IMR-90 (cell line): ENCODE data around the gene STX8. TPM values are rescaled to one million over a fixed set of nuclear protein-coding genes. Genes with fewer than 3 reads are reported as not detected.

Experiments
- ATAC-seq: fragments of 200-7000 bp; cut with Tn5 transposase; 2 replicates; pipeline ENCODE4 v1.9.1; 2020; ENCODE audit warnings: low read depth, mild to moderate bottlenecking, moderate library complexity
- BruUV-seq: library from RNA; stranded (reverse); fragments of 400-500 nt; replicated peaks from 2 replicates; lab custom pipeline; 2021; lab: Mats Ljungman, UMichigan
- CTCF ChIA-PET: fragments of 300-600 bp; formaldehyde crosslinking; extraction: SDS; loops from one replicate; lab custom pipeline; 2021; ENCODE audit warnings: antibody characterized with exemption; lab: Yijun Ruan, JAX
- POLR2A ChIA-PET: fragments of 300-600 bp; sonication (Branson Sonifier 250); formaldehyde crosslinking; loops from one replicate; lab custom pipeline; 2022; ENCODE audit warnings: antibody characterized with exemption; ENCODE audit not compliant: unreplicated experiment; lab: Charles Lee
- DNase-seq: peaks from one replicate; pipeline ENCODE4 v3.0.0; 2013
- H2AFZ ChIP-seq: replicated peaks from 2 replicates; pipeline ENCODE3; 2013; ENCODE audit warnings: low read length, mild to moderate bottlenecking; ENCODE audit not compliant: poor library complexity
- H2AK5ac ChIP-seq: 2 replicates; pipeline ENCODE4 v1.6.1; 2013; ENCODE audit warnings: low read depth, low read length, inconsistent platforms
- H2AK9ac ChIP-seq: replicated peaks from 2 replicates; pipeline ENCODE3; 2013; ENCODE audit warnings: mild to moderate bottlenecking, low read depth, low read length, moderate library complexity; ENCODE audit not compliant: poor library complexity
- H2BK120ac ChIP-seq: 2 replicates; pipeline ENCODE4 v1.6.1; 2013; ENCODE audit warnings: low read depth, low read length, inconsistent platforms
- H2BK15ac ChIP-seq: 3 replicates; pipeline ENCODE4 v1.6.1; 2013; ENCODE audit warnings: low read depth, low read length, inconsistent platforms
- H2BK20ac ChIP-seq: 2 replicates; pipeline ENCODE4 v1.6.1; 2013; ENCODE audit warnings: low read depth, mild to moderate bottlenecking, inconsistent platforms, low read length, moderate library complexity
- H2BK5ac ChIP-seq: 2 replicates; pipeline ENCODE4 v1.6.1; 2013; ENCODE audit warnings: mild to moderate bottlenecking, low read depth, low read length, inconsistent platforms; ENCODE audit not compliant: poor library complexity, severe bottlenecking
- H3K14ac ChIP-seq: replicated peaks from 2 replicates; pipeline ENCODE4 v1.6.1; 2013; ENCODE audit warnings: low read depth, low read length, inconsistent platforms
- H3K18ac ChIP-seq: 2 replicates; pipeline ENCODE4 v1.6.1; 2013; ENCODE audit warnings: low read depth, low read length, control low read depth
- H3K23ac ChIP-seq: 2 replicates; pipeline ENCODE4 v1.6.1; 2013; ENCODE audit warnings: low read depth, low read length, inconsistent platforms
- H3K27ac ChIP-seq: 2 replicates; pipeline ENCODE4 v1.5.1; 2013; ENCODE audit warnings: mild to moderate bottlenecking, control low read depth, low read length; ENCODE audit not compliant: insufficient read depth
- H3K27me3 ChIP-seq: 2 replicates; pipeline ENCODE4 v1.6.1; 2013; ENCODE audit warnings: low read length; ENCODE audit not compliant: control insufficient read depth, insufficient read depth
- H3K36me3 ChIP-seq: 2 replicates; pipeline ENCODE4 v1.6.1; 2013; ENCODE audit warnings: low read length, mixed read lengths; ENCODE audit not compliant: control insufficient read depth, insufficient read depth
- H3K4ac ChIP-seq: 2 replicates; pipeline ENCODE4 v1.6.1; 2013; ENCODE audit warnings: low read depth, low read length, inconsistent platforms
- H3K4me1 ChIP-seq: 2 replicates; pipeline ENCODE4 v1.6.1; 2013; ENCODE audit warnings: low read length, mixed read lengths; ENCODE audit not compliant: control insufficient read depth, insufficient read depth
- H3K4me2 ChIP-seq: 2 replicates; pipeline ENCODE4 v1.6.1; 2013; ENCODE audit warnings: low read depth, mild to moderate bottlenecking, control low read depth, low read length, moderate library complexity
- H3K4me3 ChIP-seq: 2 replicates; pipeline ENCODE4 v1.5.1; 2013; ENCODE audit warnings: low read depth, mild to moderate bottlenecking, control low read depth, low read length, moderate library complexity; ENCODE audit not compliant: insufficient read depth
- H3K56ac ChIP-seq: 2 replicates; pipeline ENCODE4 v1.6.1; 2013; ENCODE audit warnings: low read length, inconsistent platforms; ENCODE audit not compliant: insufficient read depth; ENCODE audit errors: extremely low read depth
- H3K79me1 ChIP-seq, 2 experiments: 2 replicates each; pipeline ENCODE4 v1.6.1; 2013; ENCODE audit warnings: low read length in 2 of 2, inconsistent platforms in 1 of 2, low read depth in 1 of 2
- H3K9ac ChIP-seq: 2 replicates; pipeline ENCODE4 v1.6.1; 2013; ENCODE audit warnings: low read depth, low read length, control low read depth
- H3K9me1 ChIP-seq: 2 replicates; pipeline ENCODE4 v1.6.1; 2013; ENCODE audit warnings: low read length, inconsistent platforms; ENCODE audit not compliant: insufficient read depth
- H3K9me3 ChIP-seq: 2 replicates; pipeline ENCODE4 v1.6.1; 2013; ENCODE audit warnings: low read length; ENCODE audit not compliant: control insufficient read depth, insufficient read depth
- H4K20me1 ChIP-seq: 2 replicates; pipeline ENCODE4 v1.6.1; 2013; ENCODE audit warnings: low read length, inconsistent platforms; ENCODE audit not compliant: insufficient read depth
- H4K5ac ChIP-seq: 2 replicates; pipeline ENCODE4 v1.6.1; 2013; ENCODE audit warnings: mild to moderate bottlenecking, low read depth, low read length, control low read depth
- H4K8ac ChIP-seq, 2 experiments: 2 replicates each; pipeline ENCODE4 v1.6.1; 2013; ENCODE audit warnings: low read depth in 2 of 2, low read length in 2 of 2, control low read depth in 1 of 2, inconsistent platforms in 1 of 2
- H4K91ac ChIP-seq: 2 replicates; pipeline ENCODE4 v1.6.1; 2013; ENCODE audit warnings: low read depth, low read length, inconsistent platforms; ENCODE audit not compliant: insufficient read depth
- BHLHE40 ChIP-seq: fragments of 150-350 bp; IDR thresholded peaks from 2 replicates; pipeline ENCODE4 v1.6.1; 2016; ENCODE audit warnings: mild to moderate bottlenecking, low read depth, low read length
- CEBPB ChIP-seq: IDR thresholded peaks from 2 replicates; pipeline ENCODE4 v1.6.1; 2012; ENCODE audit warnings: low read depth, low read length, improper control_type of control experiment
- CHD1 ChIP-seq: IDR thresholded peaks from 2 replicates; pipeline ENCODE4 v1.6.1; 2012; ENCODE audit warnings: low read depth, low read length, improper control_type of control experiment
- CTCF ChIP-seq: conservative IDR thresholded peaks from 2 replicates; pipeline ENCODE4 v1.5.1; 2012; ENCODE audit warnings: mild to moderate bottlenecking, low read depth, low read length, improper control_type of control experiment
- ELK1 ChIP-seq: fragments of 150-350 bp; IDR thresholded peaks from 2 replicates; pipeline ENCODE4 v1.6.1; 2016; ENCODE audit warnings: low read depth, mild to moderate bottlenecking, low read length, moderate library complexity, borderline replicate concordance
- MAFK ChIP-seq: IDR thresholded peaks from 2 replicates; pipeline ENCODE4 v1.6.1; 2012; ENCODE audit warnings: low read depth, low read length, improper control_type of control experiment
- MXI1 ChIP-seq: IDR thresholded peaks from 2 replicates; pipeline ENCODE4 v1.6.1; 2012; ENCODE audit warnings: low read depth, mild to moderate bottlenecking, low read length, moderate library complexity, borderline replicate concordance
- NFE2L2 ChIP-seq: fragments of 150-350 bp; IDR thresholded peaks from 2 replicates; pipeline ENCODE4 v1.6.1; 2016; ENCODE audit warnings: low read depth, mild to moderate bottlenecking, low read length
- POLR2A ChIP-seq: IDR thresholded peaks from 2 replicates; pipeline ENCODE4 v1.6.1; 2012; ENCODE audit warnings: mild to moderate bottlenecking, low read depth, low read length
- RAD21 ChIP-seq: IDR thresholded peaks from 2 replicates; pipeline ENCODE4 v1.6.1; 2012; ENCODE audit warnings: low read length, improper control_type of control experiment
- RCOR1 ChIP-seq: IDR thresholded peaks from 2 replicates; pipeline ENCODE4 v1.6.1; 2012; ENCODE audit warnings: mild to moderate bottlenecking, low read length, improper control_type of control experiment; ENCODE audit not compliant: insufficient replicate concordance
- RFX5 ChIP-seq: IDR thresholded peaks from 2 replicates; pipeline ENCODE4 v1.8.0; 2012; ENCODE audit warnings: low read depth, mild to moderate bottlenecking, low read length, moderate library complexity
- SMC3 ChIP-seq: fragments of 150-350 bp; IDR thresholded peaks from 2 replicates; pipeline ENCODE4 v1.6.1; 2016; ENCODE audit warnings: low read depth, mild to moderate bottlenecking, antibody characterized with exemption, low read length, moderate library complexity
- USF2 ChIP-seq: fragments of 150-350 bp; IDR thresholded peaks from 2 replicates; pipeline ENCODE4 v1.6.1; 2017; ENCODE audit warnings: mild to moderate bottlenecking, antibody characterized with exemption, low read length, low read depth
- WGBS, 2 experiments: methylation state at CpG; one replicate each; pipeline versions ENCODE4 v1.1.5 to v1.1.7; 2013; ENCODE audit warnings: missing lambda C conversion rate in 2 of 2; ENCODE audit not compliant: insufficient read length in 1 of 2; ENCODE audit errors: extremely low coverage in 2 of 2; 5-methylcytosine and 5-hydroxymethylcytosine counted together
- dilution Hi-C: fragments of 300-500 bp; cut with HindIII; formaldehyde crosslinking; loops from one replicate; pipeline ENCODE4 v1.14.3; 2018; ENCODE audit warnings: low sequenced_read_pairs; ENCODE audit not compliant: unreplicated experiment
- in situ Hi-C: fragments of 300-500 bp; cut with MboI; formaldehyde crosslinking; loops from 3 replicates; pipeline ENCODE4 v1.14.3; 2019; ENCODE audit warnings: low sequenced_read_pairs, inconsistent platforms, mixed read lengths
- intact Hi-C: fragments of 100-400 bp; cut with micrococcal nuclease; formaldehyde crosslinking; loops from 2 replicates; pipeline ENCODE4 v1.10.0; 2022
- polyA plus RNA-seq, 3 experiments: library from polyadenylated mRNA; depleted of rRNA; stranded (reverse); fragments of >200 nt; gene quantifications; 2 replicates each; pipeline ENCODE4 v1.2.3, GENCODE V29; 2012; ENCODE audit warnings: low replicate concordance in 1 of 3
- total RNA-seq: library from RNA; depleted of rRNA; stranded (reverse); fragments of >200 nt; gene quantifications from 2 replicates; pipeline ENCODE4 v1.2.3, GENCODE V29; 2012

Gene STX8
- total and polyA plus RNA-seq, 2 of the 4 experiments (the other 2 are of a cell fraction), result 26.5 to 47.0 TPM

GRCh38 chr17:9473711-9474110, 101.9 kb downstream of the STX8 start:
- Histone ChIP-seq H3K9me3 (no peaks in the 10 kb centered on the region), H2BK5ac (no peak overlapping the region), H2AFZ (no peak overlapping the region), H4K5ac (no peak overlapping the region), H4K20me1 (no peaks in the 10 kb centered on the region), H3K23ac (no peak overlapping the region), H3K4me3 (no peak overlapping the region), H3K4me1 (peaks cover 5% of the 10 kb centered on the region), H2BK15ac (no peak overlapping the region), H3K4me2 (no peak overlapping the region), H3K9ac (no peak overlapping the region), H3K18ac (no peak overlapping the region), H4K8ac (no peak overlapping the region), H3K56ac (no peak overlapping the region), H2BK120ac (no peak overlapping the region), H2BK20ac (no peak overlapping the region), H3K4ac (no peak overlapping the region), H4K91ac (no peak overlapping the region), H3K36me3 (0 out of 2 replicates have a peak, but pooled peaks cover 1% of the 10 kb centered on the region), H3K14ac (no peak overlapping the region; the same call in 1 of the 2 replicates), H2AK5ac (0 out of 2 replicates have a peak overlapping the region, but pooled peaks have one; percentile 8), H3K9me1 (0 out of 2 replicates have a peak, but pooled peaks cover 2% of the 10 kb centered on the region), H3K27ac (no peak overlapping the region), H2AK9ac (peak overlapping the region; percentile 23), H3K79me1 (no peaks in the 10 kb centered on the region; a peak in 1 of 4 replicates), H3K27me3 (no peaks in the 10 kb centered on the region)
- ATAC-seq, result no peak
- TF ChIP-seq RFX5 (no peak), MXI1 (no peak), RAD21 (no peak), SMC3 (no peak), RCOR1 (no peak), USF2 (no peak), POLR2A (no peak), ELK1 (no peak), MAFK (no peak), CHD1 (no peak), CTCF (no peak), BHLHE40 (no peak), NFE2L2 (no peak), CEBPB (no peak)
- in situ Hi-C loops, result no loop called here
- intact Hi-C loops, result no loop called here
- POLR2A ChIA-PET, result no interaction called here
- WGBS, 2 experiments, result no CpG with 5 or more reads among the region's 4 CpGs
- no TSS peak for BruUV-seq
- CTCF ChIA-PET, result interaction anchor here (0.9 kb wide), 1 partner anchor 46 kb away, joined by 3 read pairs; no protein-coding TSS in a partner anchor
- peak; percentile 49 for DNase-seq
- dilution Hi-C loops, result no loop called here
